T-helper 1 cell (primary cell): ENCODE results near the gene CCNG2.

Experiments used
- DNase-seq, 5 donors: peaks; one replicate each; pipeline ENCODE4 v3.0.0-alpha.2; 2012 to 2020
- total RNA-seq, 4 donors: gene quantifications; one replicate each; lab custom pipeline; 2026; lab: John Stamatoyannopoulos, UW

The CCNG2 gene
- 12.0 to 27.8 (median 17.0) reads per million in 4 donors for total RNA-seq

GRCh38 chr4:77156912-77157858 is at the start of gene CCNG2:
CCNG2 (plus strand) TSS chr4:77157207; CDS start chr4:77158533, 1,326 bp downstream.
- peak; percentile 41 to 87 (median 75) for DNase-seq

GRCh38 chr4:77110730-77111129 is 46.3 kb upstream of the CCNG2 start:
- no peak for DNase-seq

- no peak for DNase-seq
Observed at GRCh38 chr4:77113069-77113468, 43.9 kb upstream of the CCNG2 start.

GRCh38 chr4:77117721-77118120 is 39.3 kb upstream of the CCNG2 start:
- DNase-seq: no peak

- DNase-seq: no peak
Observed at GRCh38 chr4:77120886-77121508, 36.0 kb upstream of the CCNG2 start.

GRCh38 chr4:77121736-77122240 is 35.2 kb upstream of the CCNG2 start:
- DNase-seq: no peak

GRCh38 chr4:77122656-77123055 is 34.4 kb upstream of the CCNG2 start:
- no peak for DNase-seq

- no peak for DNase-seq
Observed at GRCh38 chr4:77123411-77123810, 33.6 kb upstream of the CCNG2 start.

GRCh38 chr4:77124576-77124975 is 32.4 kb upstream of the CCNG2 start:
- no peak for DNase-seq

- no peak for DNase-seq
Observed at GRCh38 chr4:77125961-77126360, 31.0 kb upstream of the CCNG2 start.

- DNase-seq: no peak
Observed at GRCh38 chr4:77126809-77127208, 30.2 kb upstream of the CCNG2 start.

- DNase-seq: no peak
Observed at GRCh38 chr4:77127215-77127614, 29.8 kb upstream of the CCNG2 start.

GRCh38 chr4:77127837-77128621 is 29.0 kb upstream of the CCNG2 start:
- no peak for DNase-seq

GRCh38 chr4:77132652-77133312 is 24.2 kb upstream of the CCNG2 start:
- DNase-seq: no peak

GRCh38 chr4:77137448-77137847 is 19.6 kb upstream of the CCNG2 start:
- peak in 1 of 5 donors; percentile 9 for DNase-seq

- DNase-seq: no peak
Observed at GRCh38 chr4:77141964-77142645, 14.9 kb upstream of the CCNG2 start.

- DNase-seq: no peak
Observed at GRCh38 chr4:77142646-77143028, 14.4 kb upstream of the CCNG2 start.

GRCh38 chr4:77143091-77143490 is 13.9 kb upstream of the CCNG2 start:
- DNase-seq: no peak

- peak in 1 of 5 donors; percentile 17 for DNase-seq
Observed at GRCh38 chr4:77145842-77146185, 11.2 kb upstream of the CCNG2 start.

GRCh38 chr4:77146186-77147078 is 10.6 kb upstream of the CCNG2 start:
- DNase-seq: no peak
